Astrocyte (in vitro differentiated cells and primary cell): ENCODE measurements around the gene RAP1GAP. TPM values are rescaled to one million over a fixed set of nuclear protein-coding genes. Genes with fewer than 3 reads are reported as not detected.

Experiments
- DNase-seq: peaks from one replicate; pipeline ENCODE4 v3.0.0-alpha.2; 2010; ENCODE audit warnings: low read depth
- FAIRE-seq: peaks from 2 replicates; lab custom pipeline; 2011; peaks lifted over from hg19 to GRCh38; lab: Jason Lieb, UNC
- H2AFZ ChIP-seq: 2 replicates; pipeline ENCODE4 v1.6.0; 2012; ENCODE audit warnings: low read depth, low read length, inconsistent platforms
- H3K27ac ChIP-seq: 2 replicates; pipeline ENCODE4 v1.5.1; 2011; ENCODE audit warnings: low read depth, low read length, inconsistent platforms
- H3K27me3 ChIP-seq: 2 replicates; pipeline ENCODE4 v1.6.0; 2011; ENCODE audit warnings: low read length, inconsistent platforms; ENCODE audit not compliant: insufficient read depth
- H3K36me3 ChIP-seq: 2 replicates; pipeline ENCODE4 v1.5.1; 2011; ENCODE audit warnings: low read length, inconsistent platforms; ENCODE audit not compliant: insufficient read depth
- H3K4me1 ChIP-seq: 2 replicates; pipeline ENCODE4 v1.5.1; 2011; ENCODE audit warnings: low read length, inconsistent platforms; ENCODE audit not compliant: insufficient read depth
- H3K4me2 ChIP-seq: 2 replicates; pipeline ENCODE4 v1.6.0; 2012; ENCODE audit warnings: low read length, inconsistent platforms
- H3K4me3 ChIP-seq: 2 replicates; pipeline ENCODE4 v1.5.1; 2011; ENCODE audit warnings: low read depth, mild to moderate bottlenecking, low read length, inconsistent platforms; ENCODE audit not compliant: insufficient read depth
- H3K79me2 ChIP-seq: 2 replicates; pipeline ENCODE4 v1.6.0; 2012; ENCODE audit warnings: mild to moderate bottlenecking, low read length, inconsistent platforms; ENCODE audit not compliant: insufficient read depth
- H3K9ac ChIP-seq: 2 replicates; pipeline ENCODE4 v1.6.0; 2012; ENCODE audit warnings: mild to moderate bottlenecking, low read length, inconsistent platforms
- H3K9me3 ChIP-seq: 2 replicates; pipeline ENCODE4 v1.5.1; 2012; ENCODE audit warnings: low read depth, mild to moderate bottlenecking, low read length, inconsistent platforms; ENCODE audit not compliant: insufficient read depth
- H4K20me1 ChIP-seq: 2 replicates; pipeline ENCODE4 v1.6.0; 2012; ENCODE audit warnings: low read length, inconsistent platforms; ENCODE audit not compliant: insufficient read depth
- H3K27ac Mint-ChIP-seq: one replicate; pipeline ENCODE4 v1.8.0; 2021; ENCODE audit warnings: mild to moderate bottlenecking, mixed read lengths; ENCODE audit not compliant: unreplicated experiment
- H3K27me3 Mint-ChIP-seq: one replicate; pipeline ENCODE4 v1.8.0; 2021; ENCODE audit warnings: low read depth, mixed read lengths; ENCODE audit not compliant: unreplicated experiment
- H3K36me3 Mint-ChIP-seq: one replicate; pipeline ENCODE4 v1.8.0; 2021; ENCODE audit warnings: low read depth, mixed read lengths; ENCODE audit not compliant: unreplicated experiment
- H3K4me1 Mint-ChIP-seq: one replicate; pipeline ENCODE4 v1.8.0; 2021; ENCODE audit warnings: low read depth, mixed read lengths; ENCODE audit not compliant: unreplicated experiment
- H3K4me3 Mint-ChIP-seq: one replicate; pipeline ENCODE4 v1.8.0; 2021; ENCODE audit warnings: mild to moderate bottlenecking, moderate library complexity, mixed read lengths; ENCODE audit not compliant: unreplicated experiment
- H3K9me3 Mint-ChIP-seq: one replicate; pipeline ENCODE4 v1.8.0; 2021; ENCODE audit warnings: mild to moderate bottlenecking, mixed read lengths; ENCODE audit not compliant: unreplicated experiment
- CTCF ChIP-seq: IDR thresholded peaks from 2 replicates; pipeline ENCODE4 v1.5.1; 2011; ENCODE audit warnings: low read depth, mild to moderate bottlenecking, inconsistent platforms, low read length, moderate library complexity; ENCODE audit not compliant: insufficient read depth
- EZH2 ChIP-seq: IDR thresholded peaks from 2 replicates; pipeline ENCODE4 v1.6.1; 2012; ENCODE audit warnings: mild to moderate bottlenecking, low read length, inconsistent platforms; ENCODE audit not compliant: insufficient read depth
- total RNA-seq: library from RNA; stranded (reverse); gene quantifications from 2 replicates; pipeline ENCODE4 v1.2.1, GENCODE V29; 2021

The RAP1GAP gene
- total RNA-seq, 1 donor from 2014 or later, result 3.2 TPM

DNA sequence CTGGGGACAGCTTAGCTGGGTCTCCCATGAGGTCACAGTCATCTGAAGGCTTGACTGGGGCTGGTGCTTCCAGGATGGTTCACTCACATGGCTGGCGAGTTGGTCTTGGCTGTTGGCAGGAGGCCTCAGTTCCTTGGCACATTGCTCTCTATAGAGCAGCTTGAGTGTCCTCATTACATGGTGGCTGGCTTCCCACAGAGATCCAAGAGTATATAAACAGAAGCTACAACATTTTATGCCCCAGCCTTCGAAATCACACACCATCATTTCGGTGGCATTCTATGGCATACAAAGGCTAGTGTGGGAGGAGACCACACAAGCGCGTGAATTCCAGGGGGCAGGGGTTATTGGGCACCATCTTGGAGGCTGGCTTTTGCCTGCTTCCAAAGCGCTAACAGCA, 96.9 kb downstream of the RAP1GAP start:
- peaks cover 5% of the 10 kb centered on the region for H3K9me3 ChIP-seq
- TF ChIP-seq CTCF, result no peak
- TF ChIP-seq EZH2, result no peak
- DNase-seq, result no peak
- H3K27me3 ChIP-seq, result no peaks in the 10 kb centered on the region
- Mint-ChIP-seq H3K9me3 (no peaks in the 10 kb centered on the region), H3K36me3 (peaks cover 3% of the 10 kb centered on the region), H3K4me3 (no peak overlapping the region), H3K27me3 (no peaks in the 10 kb centered on the region), H3K27ac (no peak overlapping the region), H3K4me1 (peaks cover 23% of the 10 kb centered on the region)
- H3K4me1 ChIP-seq, result peaks cover 29% of the 10 kb centered on the region
- H3K4me2 ChIP-seq, result no peak overlapping the region
- no peak overlapping the region for H3K27ac ChIP-seq
- no peak overlapping the region for H3K4me3 ChIP-seq
- no peak overlapping the region for H2AFZ ChIP-seq
- no peaks in the 10 kb centered on the region for H3K36me3 ChIP-seq
- no peak for FAIRE-seq
- H3K79me2 ChIP-seq, result no peaks in the 10 kb centered on the region
- H4K20me1 ChIP-seq, result no peaks in the 10 kb centered on the region
- H3K9ac ChIP-seq, result no peak overlapping the region

- peaks cover 5% of the 10 kb centered on the region for H3K9me3 ChIP-seq
- H3K79me2 ChIP-seq, result no peaks in the 10 kb centered on the region
- no peak overlapping the region for H3K4me3 Mint-ChIP-seq
- FAIRE-seq (no peak), DNase-seq (no peak)
- H3K9ac ChIP-seq, result no peak overlapping the region
- no peaks in the 10 kb centered on the region for H4K20me1 ChIP-seq
- no peak overlapping the region for H3K27ac ChIP-seq
- peaks cover 35% of the 10 kb centered on the region for H3K4me1 ChIP-seq
- TF ChIP-seq CTCF (no peak), EZH2 (no peak)
- no peak overlapping the region for H3K27ac Mint-ChIP-seq
- H3K4me3 ChIP-seq, result no peak overlapping the region
- no peak overlapping the region for H3K4me2 ChIP-seq
- no peaks in the 10 kb centered on the region for H3K27me3 ChIP-seq
- H3K36me3 Mint-ChIP-seq, result peaks cover 3% of the 10 kb centered on the region
- H3K36me3 ChIP-seq, result no peaks in the 10 kb centered on the region
- H3K27me3 Mint-ChIP-seq, result no peaks in the 10 kb centered on the region
- no peaks in the 10 kb centered on the region for H3K9me3 Mint-ChIP-seq
- peaks cover 23% of the 10 kb centered on the region for H3K4me1 Mint-ChIP-seq
- no peak overlapping the region for H2AFZ ChIP-seq
Observed at GRCh38 chr1:21570885-21571284, 98.3 kb downstream of the RAP1GAP start.

DNA sequence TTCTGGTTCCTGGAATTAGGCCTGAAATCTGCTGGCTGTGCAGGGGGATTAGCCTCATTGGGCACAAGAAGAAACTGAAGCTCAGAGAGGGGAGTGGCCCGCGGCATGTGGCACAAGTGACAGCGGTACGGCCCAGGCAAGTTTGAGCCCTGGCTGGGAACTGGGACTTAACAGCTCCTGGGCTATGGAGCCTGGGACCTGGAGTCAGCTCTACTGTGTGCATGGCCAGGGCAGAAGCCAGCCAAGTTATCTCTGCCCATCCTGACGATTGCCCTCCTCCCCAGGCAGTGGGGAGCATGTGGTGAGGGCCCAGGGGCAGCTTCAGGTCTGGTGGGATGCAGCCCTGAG, 98.7 kb downstream of the RAP1GAP start:
- no peak for FAIRE-seq
- H3K9me3 ChIP-seq, result peaks cover 5% of the 10 kb centered on the region
- no peaks in the 10 kb centered on the region for H3K36me3 ChIP-seq
- H3K27me3 Mint-ChIP-seq, result no peaks in the 10 kb centered on the region
- no peak overlapping the region for H3K4me3 Mint-ChIP-seq
- no peak for DNase-seq
- H4K20me1 ChIP-seq, result no peaks in the 10 kb centered on the region
- no peak overlapping the region for H3K4me2 ChIP-seq
- no peaks in the 10 kb centered on the region for H3K9me3 Mint-ChIP-seq
- H3K9ac ChIP-seq, result no peak overlapping the region
- H3K4me3 ChIP-seq, result no peak overlapping the region
- H3K36me3 Mint-ChIP-seq, result peaks cover 5% of the 10 kb centered on the region
- no peak for TF ChIP-seq CTCF
- no peak for TF ChIP-seq EZH2
- H3K4me1 Mint-ChIP-seq, result peaks cover 24% of the 10 kb centered on the region
- no peak overlapping the region for H2AFZ ChIP-seq
- H3K27ac ChIP-seq, result no peak overlapping the region
- H3K79me2 ChIP-seq, result no peaks in the 10 kb centered on the region
- no peak overlapping the region for H3K27ac Mint-ChIP-seq
- peaks cover 35% of the 10 kb centered on the region for H3K4me1 ChIP-seq
- H3K27me3 ChIP-seq, result no peaks in the 10 kb centered on the region
